K562 (cell line): ENCODE data around the gene ATRAID.
"Not testable (repeated sequence)": the region's sequence is repeated elsewhere in the genome, so short reads cannot be mapped to it uniquely, and the experiment has no call there.

ENCODE experiments used
- ZNF274 ChIP-seq: IDR thresholded peaks from 2 replicates; pipeline ENCODE4 v1.6.1; 2011; ENCODE audit warnings: low read depth, mild to moderate bottlenecking, low read length, moderate library complexity, borderline replicate concordance
- TF ChIP-seq, protein P1 (sequence below), 3 experiments: IDR thresholded peaks in 2 of 3; conservative IDR thresholded peaks in 1 of 3; 2 replicates each; pipeline ENCODE4 v1.5.1; 2011 to 2012; ENCODE audit warnings: low read length in 3 of 3, mild to moderate bottlenecking in 3 of 3, control low read depth in 2 of 3, improper control_type of control experiment in 1 of 3, inconsistent platforms in 1 of 3, low read depth in 1 of 3, mixed read lengths in 1 of 3, moderate library complexity in 1 of 3; ENCODE audit not compliant: insufficient read depth in 2 of 3

DNA sequence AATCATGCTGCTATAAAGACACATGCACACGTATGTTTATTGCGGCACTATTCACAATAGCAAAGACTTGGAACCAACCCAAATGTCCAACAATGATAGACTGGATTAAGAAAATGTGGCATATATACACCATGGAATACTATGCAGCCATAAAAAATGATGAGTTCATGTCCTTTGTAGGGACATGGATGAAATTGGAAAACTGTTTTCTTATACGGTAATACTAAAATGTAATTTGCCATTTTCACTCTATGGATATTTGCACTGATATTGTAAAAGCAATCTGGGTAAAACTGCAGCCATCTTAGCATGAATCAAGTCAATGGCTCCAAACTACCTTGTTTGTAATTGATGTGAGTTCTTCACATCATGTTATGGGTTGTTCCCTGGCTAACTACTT is 16.0 kb upstream of the ATRAID start:
- TF ChIP-seq, protein P1, sequence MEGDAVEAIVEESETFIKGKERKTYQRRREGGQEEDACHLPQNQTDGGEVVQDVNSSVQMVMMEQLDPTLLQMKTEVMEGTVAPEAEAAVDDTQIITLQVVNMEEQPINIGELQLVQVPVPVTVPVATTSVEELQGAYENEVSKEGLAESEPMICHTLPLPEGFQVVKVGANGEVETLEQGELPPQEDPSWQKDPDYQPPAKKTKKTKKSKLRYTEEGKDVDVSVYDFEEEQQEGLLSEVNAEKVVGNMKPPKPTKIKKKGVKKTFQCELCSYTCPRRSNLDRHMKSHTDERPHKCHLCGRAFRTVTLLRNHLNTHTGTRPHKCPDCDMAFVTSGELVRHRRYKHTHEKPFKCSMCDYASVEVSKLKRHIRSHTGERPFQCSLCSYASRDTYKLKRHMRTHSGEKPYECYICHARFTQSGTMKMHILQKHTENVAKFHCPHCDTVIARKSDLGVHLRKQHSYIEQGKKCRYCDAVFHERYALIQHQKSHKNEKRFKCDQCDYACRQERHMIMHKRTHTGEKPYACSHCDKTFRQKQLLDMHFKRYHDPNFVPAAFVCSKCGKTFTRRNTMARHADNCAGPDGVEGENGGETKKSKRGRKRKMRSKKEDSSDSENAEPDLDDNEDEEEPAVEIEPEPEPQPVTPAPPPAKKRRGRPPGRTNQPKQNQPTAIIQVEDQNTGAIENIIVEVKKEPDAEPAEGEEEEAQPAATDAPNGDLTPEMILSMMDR (IDR thresholded peaks at IDR 0.05 in 2 of 3, conservative IDR thresholded peaks at IDR 0.05 in 1 of 3; ENCODE audit: insufficient read depth in 2 of 3, low read depth in 1 of 3, low read length in 3 of 3): not testable (repeated sequence)
- not testable (repeated sequence) for TF ChIP-seq ZNF274
